Measurements from ENCODE around the gene SUN1. TPM values are rescaled to one million over a fixed set of nuclear protein-coding genes. Genes with fewer than 3 reads are reported as not detected.

Gene SUN1
- polyA plus RNA-seq, 1 of the 3 experiments (the other 2 are of a cell fraction), result 369 TPM

GRCh38 chr7:805261-805660 is 27.0 kb upstream of the SUN1 start:
- H3F3A ChIP-seq (replicated peaks; ENCODE audit: insufficient read depth), result no peaks in the 10 kb centered on the region
- CTCF ChIA-PET, result no interaction called here
- WGBS (ENCODE audit: low lambda C conversion rate), result 89% methylated on average over 18 of the region's 18 CpGs
- POLR2A ChIA-PET, result no interaction called here
- H3K36me3 ChIP-seq (replicated peaks in 1 of 2; ENCODE audit: control insufficient read depth in 1 of 2, insufficient read depth in 2 of 2, low read length in 1 of 2), result no peaks in the 10 kb centered on the region
- no peak overlapping the region for H3K27ac ChIP-seq (ENCODE audit: low read depth in 2 of 2, low read length in 1 of 2)
- H3K4me1 ChIP-seq (ENCODE audit: control insufficient read depth in 1 of 2, insufficient read depth in 2 of 2, low read depth in 1 of 2, low read length in 1 of 2), result peaks cover 0 to 4% of the 10 kb centered on the region in 2 experiments; a peak in 1 of 4 replicates
- H3K4me3 ChIP-seq (ENCODE audit: low read depth in 2 of 2, low read length in 1 of 2), result no peak overlapping the region
- H4K20me1 ChIP-seq (ENCODE audit: insufficient read depth), result no peaks in the 10 kb centered on the region
- H2AFZ ChIP-seq (ENCODE audit: low read depth), result no peak overlapping the region
- TF ChIP-seq TCF12 (IDR thresholded peaks at IDR 0.05), result no peak
- TF ChIP-seq IRF3 (IDR thresholded peaks at IDR 0.05; ENCODE audit: low read depth, low read length), result no peak
- TF ChIP-seq ELF1 (IDR thresholded peaks at IDR 0.05), result no peak
- TF ChIP-seq ZBTB33 (IDR thresholded peaks at IDR 0.05; ENCODE audit: borderline replicate concordance, low read depth), result no peak
- TF ChIP-seq EZH2phosphoT487 (IDR thresholded peaks at IDR 0.05; ENCODE audit: borderline replicate concordance, low read depth), result no peak
- TF ChIP-seq EP300 (IDR thresholded peaks at IDR 0.05; ENCODE audit: borderline replicate concordance in 1 of 2, low read depth in 1 of 2, low read length in 1 of 2), result no peak
- TF ChIP-seq YY1 (IDR thresholded peaks at IDR 0.05; ENCODE audit: low read depth), result no peak
- no peak for TF ChIP-seq MAX (IDR thresholded peaks at IDR 0.05; ENCODE audit: low read depth)
- TF ChIP-seq NRF1 (IDR thresholded peaks at IDR 0.05; ENCODE audit: low read depth, low read length), result no peak
- TF ChIP-seq RCOR1 (IDR thresholded peaks at IDR 0.05; ENCODE audit: low read length), result no peak
- no peak for TF ChIP-seq TEAD4 (IDR thresholded peaks at IDR 0.05; ENCODE audit: borderline replicate concordance, insufficient read depth)
- no peak for TF ChIP-seq USF1 (IDR thresholded peaks at IDR 0.05; ENCODE audit: borderline replicate concordance, low read depth)
- TF ChIP-seq CHD2 (IDR thresholded peaks at IDR 0.05; ENCODE audit: low read length, partially characterized antibody), result no peak
- TF ChIP-seq MEF2A (IDR thresholded peaks at IDR 0.05; ENCODE audit: borderline replicate concordance, low read depth), result no peak
- TF ChIP-seq MXI1 (IDR thresholded peaks at IDR 0.05; ENCODE audit: low read depth, low read length), result no peak
- TF ChIP-seq RAD21 (IDR thresholded peaks at IDR 0.05; ENCODE audit: low read length), result no peak
- TF ChIP-seq USF2 (IDR thresholded peaks at IDR 0.05; ENCODE audit: borderline replicate concordance, low read depth, low read length), result no peak
- TF ChIP-seq CTCF (IDR thresholded peaks at IDR 0.05), result no peak
- TF ChIP-seq FOSL2 (IDR thresholded peaks at IDR 0.05; ENCODE audit: borderline replicate concordance, low read depth), result no peak
- TF ChIP-seq SMC3 (IDR thresholded peaks at IDR 0.05; ENCODE audit: low read depth, low read length), result no peak
- H3K79me2 ChIP-seq (ENCODE audit: insufficient read depth), result no peaks in the 10 kb centered on the region
- no peaks in the 10 kb centered on the region for H3K9me2 ChIP-seq
- H3K4me2 ChIP-seq, result no peak overlapping the region
- H3K9me3 ChIP-seq, result no peaks in the 10 kb centered on the region
- no peak overlapping the region for H3K9ac ChIP-seq
- H3K27me3 ChIP-seq (ENCODE audit: insufficient read depth), result no peaks in the 10 kb centered on the region
- DNase-seq, result no peak
